GM12873 (cell line): ENCODE results near the gene LRRFIP1.

Experiments used
- TF ChIP-seq, protein P1 (sequence below): IDR thresholded peaks from 2 replicates; pipeline ENCODE4 v1.5.1; 2012; ENCODE audit warnings: low read depth, mild to moderate bottlenecking, moderate library complexity, low read length, control low read depth; ENCODE audit not compliant: insufficient read depth; ENCODE audit errors: missing control alignments

The LRRFIP1 gene

DNA sequence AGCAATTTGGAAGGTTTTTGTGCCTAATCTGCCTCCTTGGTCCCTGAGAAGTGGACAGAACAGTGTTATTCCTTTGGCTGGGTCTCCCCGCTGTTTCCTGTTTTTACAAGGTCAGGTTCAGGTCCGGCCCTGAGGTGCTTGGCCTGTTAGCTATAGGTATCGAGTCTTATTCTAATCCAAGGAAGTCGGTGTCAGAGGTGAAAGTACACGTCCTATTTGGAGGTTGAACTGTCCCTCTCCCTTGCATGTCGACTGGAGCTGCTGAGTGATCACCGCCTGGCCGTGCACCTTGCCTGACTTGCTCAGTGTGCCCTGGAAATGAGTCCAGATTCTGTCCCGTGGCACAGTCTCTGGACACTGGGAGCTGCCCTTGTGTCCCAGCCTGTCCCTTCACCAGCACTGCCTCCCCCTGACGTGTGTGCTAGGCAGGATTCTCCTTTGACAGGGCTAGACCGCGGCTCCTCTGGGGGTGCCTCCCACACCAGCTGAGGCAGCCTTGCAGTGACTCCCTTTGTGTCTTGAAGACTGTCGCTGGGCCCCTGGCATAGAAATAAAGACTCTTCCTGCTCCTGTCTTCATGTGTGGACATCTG is 105.5 kb downstream of the LRRFIP1 start:
- TF ChIP-seq, protein P1, sequence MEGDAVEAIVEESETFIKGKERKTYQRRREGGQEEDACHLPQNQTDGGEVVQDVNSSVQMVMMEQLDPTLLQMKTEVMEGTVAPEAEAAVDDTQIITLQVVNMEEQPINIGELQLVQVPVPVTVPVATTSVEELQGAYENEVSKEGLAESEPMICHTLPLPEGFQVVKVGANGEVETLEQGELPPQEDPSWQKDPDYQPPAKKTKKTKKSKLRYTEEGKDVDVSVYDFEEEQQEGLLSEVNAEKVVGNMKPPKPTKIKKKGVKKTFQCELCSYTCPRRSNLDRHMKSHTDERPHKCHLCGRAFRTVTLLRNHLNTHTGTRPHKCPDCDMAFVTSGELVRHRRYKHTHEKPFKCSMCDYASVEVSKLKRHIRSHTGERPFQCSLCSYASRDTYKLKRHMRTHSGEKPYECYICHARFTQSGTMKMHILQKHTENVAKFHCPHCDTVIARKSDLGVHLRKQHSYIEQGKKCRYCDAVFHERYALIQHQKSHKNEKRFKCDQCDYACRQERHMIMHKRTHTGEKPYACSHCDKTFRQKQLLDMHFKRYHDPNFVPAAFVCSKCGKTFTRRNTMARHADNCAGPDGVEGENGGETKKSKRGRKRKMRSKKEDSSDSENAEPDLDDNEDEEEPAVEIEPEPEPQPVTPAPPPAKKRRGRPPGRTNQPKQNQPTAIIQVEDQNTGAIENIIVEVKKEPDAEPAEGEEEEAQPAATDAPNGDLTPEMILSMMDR, result no peak

DNA sequence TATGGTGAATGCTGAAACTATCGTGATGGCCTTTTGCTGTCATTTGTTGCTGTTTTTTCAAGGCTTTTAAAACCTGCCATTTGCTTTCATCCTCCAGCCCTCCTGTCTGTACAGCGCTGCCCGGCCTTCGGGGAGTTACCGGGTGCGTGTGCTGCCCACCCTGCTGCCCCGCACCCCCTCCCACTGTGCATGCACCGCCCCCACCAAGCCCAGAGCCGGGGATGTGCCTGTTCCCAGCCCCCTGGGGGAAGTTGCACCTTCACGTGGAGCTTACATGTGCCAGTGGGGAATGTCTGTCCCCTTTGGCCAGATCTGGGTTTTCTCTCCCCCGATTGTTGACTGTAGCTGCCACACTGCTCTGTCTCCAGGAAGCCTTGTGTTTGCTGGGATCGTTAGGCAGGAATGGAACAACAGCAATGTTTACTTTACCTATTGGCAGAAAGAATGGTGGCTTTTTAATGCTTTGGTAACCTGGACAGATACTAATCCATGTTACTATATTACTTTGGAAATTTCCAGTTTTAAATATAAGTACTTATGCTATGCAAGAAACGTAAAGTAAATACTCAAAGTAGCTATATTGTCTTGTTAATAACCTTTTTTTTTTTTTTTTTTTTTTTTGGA is 106.4 kb downstream of the LRRFIP1 start:
- TF ChIP-seq, protein P1, result no peak

- TF ChIP-seq, protein P1, result no peak
Measured at GRCh38 chr2:237734905-237735623, 107.7 kb downstream of the LRRFIP1 start.

GRCh38 chr2:237735798-237736197 is 108.4 kb downstream of the LRRFIP1 start:
- TF ChIP-seq, protein P1, result no peak

- TF ChIP-seq, protein P1, result no peak
Measured at GRCh38 chr2:237736783-237737182, 109.4 kb downstream of the LRRFIP1 start.

DNA sequence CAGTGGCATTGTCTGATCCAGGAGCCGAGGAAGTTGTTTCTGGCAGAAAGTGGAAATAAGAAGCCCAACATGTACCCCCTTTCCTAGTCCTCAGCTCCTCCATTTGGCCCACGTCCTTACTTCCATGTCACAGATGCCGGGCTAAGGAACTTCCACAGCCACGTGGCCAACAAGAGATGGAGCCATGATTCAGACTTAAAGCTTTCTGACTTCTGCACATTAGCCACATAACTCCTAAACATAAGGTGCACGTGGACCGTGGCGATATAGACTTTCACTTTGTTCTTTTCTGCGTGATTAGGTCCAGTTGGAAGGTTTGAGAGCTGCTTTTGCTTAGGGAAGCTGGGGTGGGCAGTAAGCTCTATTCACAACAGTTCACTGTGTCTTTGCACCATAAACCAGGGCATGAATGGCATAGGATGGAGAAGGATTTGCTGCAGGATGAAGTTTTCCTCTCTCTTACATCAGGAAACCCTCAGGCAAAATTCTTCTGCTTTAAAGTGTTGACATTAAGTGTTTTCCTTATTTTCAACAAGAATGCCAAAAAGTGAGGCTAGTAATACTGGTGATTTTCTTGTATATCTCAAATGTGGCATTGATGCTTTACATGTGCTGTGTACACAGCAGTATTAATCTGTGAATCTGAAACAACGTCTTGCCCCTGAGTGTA is 109.9 kb downstream of the LRRFIP1 start:
- TF ChIP-seq, protein P1, result no peak

- TF ChIP-seq, protein P1, result no peak
Measured at GRCh38 chr2:237738255-237738654, 110.9 kb downstream of the LRRFIP1 start.
